GM23338 (cell line): ENCODE measurements around the gene ANKRD2. TPM values are rescaled to one million over a fixed set of nuclear protein-coding genes. Genes with fewer than 3 reads are reported as not detected.

Source experiments
- ATAC-seq: fragments of 200-7000 bp; cut with Tn5 transposase; 3 replicates; pipeline ENCODE4 v1.9.1; 2020
- DNase-seq: peaks from one replicate; pipeline ENCODE4 v3.0.0-alpha.2; 2015; ENCODE audit warnings: low spot score
- H2AFZ ChIP-seq: fragments of 200-600 bp; sonication (generic); 2 replicates; pipeline ENCODE4 v1.8.0; 2016; ENCODE audit warnings: antibody characterized with exemption, mild to moderate bottlenecking, moderate library complexity
- H3F3A ChIP-seq: fragments of 200-600 bp; sonication (generic); replicated peaks from 2 replicates; pipeline ENCODE4 v1.8.0; 2017; ENCODE audit warnings: antibody characterized with exemption, mixed run types, low read depth
- H3K27ac ChIP-seq: fragments of 200-600 bp; sonication (generic); 2 replicates; pipeline ENCODE4 v1.6.1; 2016; ENCODE audit warnings: low read depth
- H3K27me3 ChIP-seq: fragments of 200-600 bp; sonication (generic); 2 replicates; pipeline ENCODE4 v1.8.0; 2016; ENCODE audit warnings: mild to moderate bottlenecking, mixed run types, moderate library complexity; ENCODE audit not compliant: insufficient read depth
- H3K36me3 ChIP-seq: fragments of 200-600 bp; sonication (generic); 2 replicates; pipeline ENCODE4 v1.8.0; 2016; ENCODE audit warnings: mild to moderate bottlenecking; ENCODE audit not compliant: insufficient read depth
- H3K4me1 ChIP-seq: fragments of 200-600 bp; sonication (generic); 2 replicates; pipeline ENCODE4 v1.8.0; 2016; ENCODE audit warnings: mild to moderate bottlenecking, moderate library complexity; ENCODE audit not compliant: insufficient read depth
- H3K4me2 ChIP-seq: fragments of 200-600 bp; sonication (generic); 2 replicates; pipeline ENCODE4 v1.7.1; 2017; ENCODE audit warnings: mixed run types
- H3K4me3 ChIP-seq: fragments of 200-600 bp; sonication (generic); 2 replicates; pipeline ENCODE4 v1.6.1; 2016; ENCODE audit warnings: mixed run types
- H3K79me2 ChIP-seq: fragments of 200-600 bp; sonication (generic); replicated peaks from 2 replicates; pipeline ENCODE4 v1.8.0; 2017; ENCODE audit warnings: mild to moderate bottlenecking; ENCODE audit not compliant: insufficient read depth
- H3K9me2 ChIP-seq: fragments of 200-600 bp; sonication (generic); 2 replicates; pipeline ENCODE4 v1.8.0; 2017; ENCODE audit not compliant: insufficient read depth
- H4K20me1 ChIP-seq: fragments of 200-600 bp; sonication (generic); replicated peaks from 2 replicates; pipeline ENCODE4 v1.8.0; 2017; ENCODE audit warnings: mild to moderate bottlenecking; ENCODE audit not compliant: insufficient read depth
- H3K27ac Mint-ChIP-seq: 2 replicates; pipeline ENCODE4 v1.8.0; 2020; ENCODE audit warnings: inconsistent platforms, mild to moderate bottlenecking, moderate library complexity, mixed read lengths
- H3K27me3 Mint-ChIP-seq: 3 replicates; pipeline ENCODE4 v1.8.0; 2022; ENCODE audit warnings: low read depth, mild to moderate bottlenecking, moderate library complexity, mixed read lengths, inconsistent platforms; ENCODE audit not compliant: insufficient read depth, poor library complexity
- H3K36me3 Mint-ChIP-seq: 3 replicates; pipeline ENCODE4 v1.8.0; 2021; ENCODE audit warnings: low read depth, mild to moderate bottlenecking, inconsistent platforms, moderate library complexity, mixed read lengths
- H3K4me1 Mint-ChIP-seq: 3 replicates; pipeline ENCODE4 v1.8.0; 2020; ENCODE audit warnings: mild to moderate bottlenecking, inconsistent platforms, mixed read lengths
- H3K4me3 Mint-ChIP-seq: 3 replicates; pipeline ENCODE4 v1.8.0; 2021; ENCODE audit warnings: moderate library complexity, mild to moderate bottlenecking, inconsistent platforms, mixed read lengths
- H3K9me3 Mint-ChIP-seq: 3 replicates; pipeline ENCODE4 v1.8.0; 2020; ENCODE audit warnings: moderate library complexity, mild to moderate bottlenecking, inconsistent platforms, mixed read lengths
- CREB1 ChIP-seq: fragments of 250-450 bp; sonication (Bioruptor Pico); IDR thresholded peaks from 2 replicates; pipeline ENCODE4 v1.5.0; 2020; ENCODE audit warnings: low read depth, mild to moderate bottlenecking, moderate library complexity
- CTCF ChIP-seq, 2 experiments: fragments of 200-600 bp in 1 of 2; sonication (generic) in 1 of 2; conservative IDR thresholded peaks; 2 replicates each; pipeline versions ENCODE4 v1.5.1 to v1.6.1; 2016 to 2017; ENCODE audit warnings: antibody characterized with exemption in 2 of 2, low read depth in 2 of 2, mild to moderate bottlenecking in 2 of 2, moderate library complexity in 1 of 2
- ETS1 ChIP-seq: IDR thresholded peaks from 2 replicates; pipeline ENCODE4 v1.6.1; 2016; ENCODE audit warnings: antibody characterized with exemption
- EZH2 ChIP-seq: fragments of 200-600 bp; sonication (generic); IDR thresholded peaks from one replicate; pipeline ENCODE4 v1.8.0; 2017; ENCODE audit warnings: antibody characterized with exemption, mild to moderate bottlenecking, low read depth; ENCODE audit not compliant: unreplicated experiment
- EZH2phosphoT487 ChIP-seq: fragments of 200-600 bp; sonication (generic); IDR thresholded peaks from one replicate; pipeline ENCODE4 v1.8.1; 2018; ENCODE audit warnings: antibody characterized with exemption; ENCODE audit not compliant: unreplicated experiment
- JUNB ChIP-seq: IDR thresholded peaks from one replicate; pipeline ENCODE4 v1.6.1; 2016; ENCODE audit warnings: antibody characterized with exemption; ENCODE audit not compliant: unreplicated experiment
- NANOG ChIP-seq: IDR thresholded peaks from 2 replicates; pipeline ENCODE4 v1.6.1; 2016; ENCODE audit warnings: antibody characterized with exemption, borderline replicate concordance
- POLR2AphosphoS5 ChIP-seq: IDR thresholded peaks from 2 replicates; pipeline ENCODE4 v1.6.1; 2016; ENCODE audit warnings: antibody characterized with exemption, low read depth
- REST ChIP-seq: IDR thresholded peaks from one replicate; pipeline ENCODE4 v1.6.1; 2018; ENCODE audit warnings: antibody characterized with exemption; ENCODE audit not compliant: unreplicated experiment
- STAT1 ChIP-seq: IDR thresholded peaks from one replicate; pipeline ENCODE4 v1.6.1; 2016; ENCODE audit warnings: antibody characterized with exemption; ENCODE audit not compliant: unreplicated experiment
- ZNF114 ChIP-seq: fragments of 250-450 bp; sonication (Bioruptor Pico); IDR thresholded peaks from 2 replicates; pipeline ENCODE4 v1.5.0; 2020; ENCODE audit warnings: mild to moderate bottlenecking, moderate library complexity
- ZNF331 ChIP-seq: fragments of 250-450 bp; sonication (Bioruptor Pico); IDR thresholded peaks from 2 replicates; pipeline ENCODE4 v1.5.0; 2020; ENCODE audit warnings: low read depth, mild to moderate bottlenecking, moderate library complexity
- ZNF462 ChIP-seq: fragments of 250-450 bp; sonication (Bioruptor Pico); IDR thresholded peaks from 2 replicates; pipeline ENCODE4 v1.5.0; 2020; ENCODE audit warnings: mild to moderate bottlenecking, moderate library complexity
- polyA plus RNA-seq: library from polyadenylated mRNA; unstranded; fragments of >200 nt; fragmentation: Nextera tagmentation; extraction: Ambion mirVana; gene quantifications from 2 replicates; pipeline ENCODE4 v1.2.1, GENCODE V29; 2016
- total RNA-seq: library from RNA; depleted of rRNA; stranded (reverse); fragments of >200 nt; shearing (Covaris generic); gene quantifications from 2 replicates; pipeline ENCODE4 v1.2.3, GENCODE V29; 2014

Gene ANKRD2
- total and polyA plus RNA-seq, 2 experiments from 2014 or later, result not detected

- Mint-ChIP-seq H3K4me1 (peaks cover 10% of the 10 kb centered on the region), H3K4me3 (no peak overlapping the region)
These were observed 42.7 kb upstream of the ANKRD2 start for GRCh38 chr10:97529685-97530465.

More at GRCh38 chr10:97529685-97530465, 42.7 kb upstream of the ANKRD2 start:
- no peak overlapping the region for H3K4me3 ChIP-seq
- Mint-ChIP-seq H3K36me3 (peaks cover 9% of the 10 kb centered on the region), H3K27me3 (peaks cover 2% of the 10 kb centered on the region), H3K27ac (no peak overlapping the region; the same call in 1 of the 2 replicates), H3K9me3 (peaks cover 26% of the 10 kb centered on the region)
- H3F3A ChIP-seq, result 0 out of 2 replicates have a peak, but pooled peaks cover 3% of the 10 kb centered on the region
- no peaks in the 10 kb centered on the region for H3K36me3 ChIP-seq
- H2AFZ ChIP-seq, result no peak overlapping the region
- no peak for DNase-seq
- ATAC-seq, result no peak
- no peaks in the 10 kb centered on the region for H3K27me3 ChIP-seq
- no peak overlapping the region for H3K4me2 ChIP-seq
- no peak overlapping the region for H3K27ac ChIP-seq
- TF ChIP-seq NANOG, result no peak
- no peak for TF ChIP-seq STAT1
- TF ChIP-seq JUNB, result no peak
- TF ChIP-seq CREB1, result no peak
- TF ChIP-seq EZH2phosphoT487, result no peak
- no peak for TF ChIP-seq ZNF114 (CRISPR knock-in tag)
- TF ChIP-seq ZNF331 (CRISPR knock-in tag), result no peak
- no peak for TF ChIP-seq ETS1
- no peak for TF ChIP-seq CTCF (conservative IDR thresholded peaks at IDR 0.05; ENCODE audit: low read depth in 2 of 2)
- no peak for TF ChIP-seq REST
- no peak for TF ChIP-seq POLR2AphosphoS5
- TF ChIP-seq ZNF462 (CRISPR knock-in tag), result no peak
- TF ChIP-seq EZH2, result no peak
- peaks cover 8% of the 10 kb centered on the region for H3K79me2 ChIP-seq
- H3K9me2 ChIP-seq, result no peaks in the 10 kb centered on the region
- H3K4me1 ChIP-seq, result no peaks in the 10 kb centered on the region
- peaks cover 2% of the 10 kb centered on the region; the same call in 1 of the 2 replicates for H4K20me1 ChIP-seq
